ENCODE results near the gene TMEM221.
A peak's percentile ranks its signal among the peaks of the same experiment; 100 is the strongest.

TMEM221 gene

DNA sequence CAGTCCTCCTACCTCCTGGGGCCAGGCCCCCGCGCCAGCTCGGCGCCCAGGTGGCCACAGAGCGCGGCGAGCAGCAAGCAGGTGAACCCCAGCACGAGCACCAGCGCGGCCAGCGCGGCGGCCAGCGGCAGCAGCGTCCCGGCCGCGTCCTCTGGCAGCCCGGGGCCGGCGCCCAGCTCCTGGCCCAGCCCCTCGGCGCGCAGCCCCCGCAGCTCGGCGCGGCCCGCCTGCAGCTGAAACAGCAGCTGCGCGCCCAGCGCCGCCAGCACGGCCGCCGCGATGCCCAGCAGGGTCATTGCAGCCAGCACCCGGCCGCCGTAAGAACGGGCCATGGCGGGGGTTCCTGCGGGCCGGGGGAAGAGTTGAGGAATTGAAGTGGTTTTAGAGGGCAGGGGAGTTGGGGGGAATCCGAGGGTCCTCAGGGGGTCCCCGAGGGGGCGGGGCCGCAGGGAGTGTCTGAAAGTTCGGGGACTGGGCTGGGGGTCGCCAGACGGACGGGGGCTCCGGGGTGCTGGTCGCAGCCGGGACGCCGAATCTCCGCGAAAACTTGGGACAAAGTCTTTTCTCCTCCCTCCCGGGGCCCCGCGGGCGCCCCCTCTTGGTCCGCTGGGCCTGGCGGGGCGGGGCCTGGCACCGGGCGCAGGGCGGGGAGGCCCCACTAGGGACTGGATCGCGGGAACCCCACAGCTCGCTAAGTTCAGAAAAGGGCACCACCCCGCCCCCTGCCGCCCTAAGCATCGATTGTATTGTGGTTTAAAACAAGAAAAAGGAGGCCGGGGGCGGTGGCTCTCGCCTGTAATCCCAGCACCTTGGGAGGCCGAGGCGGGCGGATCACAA is at the start of gene TMEM221:
TMEM221 (minus strand) TSS at position 538 of the 837 bp plus-strand sequence; CDS start at position 332, 206 bp downstream.
- no peak within 1 kb of the TSS for H3K9ac ChIP-seq (ENCODE audit: low read depth in 1 of 2, low read length in 2 of 2)
- peak within 1 kb of the TSS in 1 of 2 donors; percentile 32 for H3K4me3 ChIP-seq (ENCODE audit: low read depth in 1 of 2, low read length in 2 of 2)
- H3K4me1 ChIP-seq (ENCODE audit: control insufficient read depth in 1 of 2, insufficient read depth in 2 of 2, low read length in 2 of 2) = no peaks in the 10 kb centered on the region
- no peaks in the 10 kb centered on the region for H3K36me3 ChIP-seq (ENCODE audit: control insufficient read depth in 1 of 2, insufficient read depth in 2 of 2, low read length in 2 of 2)
- peaks cover 9% of the 10 kb centered on the region in 2 donors for H3K27me3 ChIP-seq (ENCODE audit: control insufficient read depth in 1 of 2, insufficient read depth in 2 of 2, low read length in 2 of 2)
- no peaks in the 10 kb centered on the region for H3K9me3 ChIP-seq (ENCODE audit: control insufficient read depth in 1 of 2, low read length in 2 of 2)
- H3K27ac ChIP-seq (ENCODE audit: low read depth, low read length) = no peak within 1 kb of the TSS

GRCh38 chr19:17497149-17497798 is 48.8 kb upstream of the TMEM221 start:
- Histone ChIP-seq H3K9ac (ENCODE audit: low read depth in 1 of 2, low read length in 2 of 2) (peak overlapping the region in 1 of 2 donors; percentile 6), H3K4me3 (ENCODE audit: low read depth in 1 of 2, low read length in 2 of 2) (peak overlapping the region; percentile 47 to 53), H3K4me1 (ENCODE audit: control insufficient read depth in 1 of 2, insufficient read depth in 2 of 2, low read length in 2 of 2) (peaks cover 0 to 14% of the 10 kb centered on the region in 2 donors), H3K27me3 (ENCODE audit: control insufficient read depth in 1 of 2, insufficient read depth in 2 of 2, low read length in 2 of 2) (no peaks in the 10 kb centered on the region), H3K9me3 (ENCODE audit: control insufficient read depth in 1 of 2, low read length in 2 of 2) (no peaks in the 10 kb centered on the region), H3K36me3 (ENCODE audit: control insufficient read depth in 1 of 2, insufficient read depth in 2 of 2, low read length in 2 of 2) (peaks cover 4 to 7% of the 10 kb centered on the region in 2 donors), H3K27ac (ENCODE audit: low read depth, low read length) (no peak overlapping the region)

DNA sequence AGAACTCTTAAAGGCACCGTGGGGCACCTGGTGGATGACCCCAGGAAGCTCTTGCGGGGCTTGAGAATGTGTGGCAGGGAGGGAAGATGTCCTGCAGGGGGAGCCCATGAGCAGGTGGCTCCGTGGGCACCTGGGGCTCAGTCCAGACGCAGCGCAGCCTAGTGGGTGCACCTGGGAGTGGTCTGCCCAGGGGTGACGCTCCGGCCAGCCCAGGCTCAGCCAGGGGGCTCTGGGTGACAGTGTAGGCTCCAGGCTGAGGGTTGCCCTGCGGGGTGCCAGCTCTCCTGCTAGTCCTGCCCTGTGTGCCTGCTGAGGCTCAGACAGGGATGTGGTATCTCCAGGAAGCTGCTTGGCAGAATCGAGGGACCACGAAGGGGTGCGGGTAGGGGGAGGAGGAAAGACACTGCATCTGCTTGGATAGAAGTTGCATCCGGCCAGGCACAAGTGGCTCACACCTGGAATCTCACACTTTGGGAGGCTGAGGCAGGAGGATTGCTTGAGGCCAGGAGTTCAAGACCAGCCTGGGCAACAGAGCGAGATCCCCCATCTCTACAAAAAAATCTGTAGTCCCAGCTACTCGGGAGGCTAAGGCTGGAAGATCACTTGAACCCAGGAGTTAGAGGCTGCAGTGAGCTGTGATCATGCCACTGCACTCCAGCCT is 48.0 kb upstream of the TMEM221 start:
- Histone ChIP-seq H3K9ac (ENCODE audit: low read depth in 1 of 2, low read length in 2 of 2) (peak overlapping the region in 1 of 2 donors; percentile 32), H3K27me3 (ENCODE audit: control insufficient read depth in 1 of 2, insufficient read depth in 2 of 2, low read length in 2 of 2) (no peaks in the 10 kb centered on the region), H3K27ac (ENCODE audit: low read depth, low read length) (no peak overlapping the region), H3K4me1 (ENCODE audit: control insufficient read depth in 1 of 2, insufficient read depth in 2 of 2, low read length in 2 of 2) (peaks cover 0 to 14% of the 10 kb centered on the region in 2 donors), H3K4me3 (ENCODE audit: low read depth in 1 of 2, low read length in 2 of 2) (no peak overlapping the region), H3K9me3 (ENCODE audit: control insufficient read depth in 1 of 2, low read length in 2 of 2) (no peaks in the 10 kb centered on the region), H3K36me3 (ENCODE audit: control insufficient read depth in 1 of 2, insufficient read depth in 2 of 2, low read length in 2 of 2) (peaks cover 4 to 7% of the 10 kb centered on the region in 2 donors)

DNA sequence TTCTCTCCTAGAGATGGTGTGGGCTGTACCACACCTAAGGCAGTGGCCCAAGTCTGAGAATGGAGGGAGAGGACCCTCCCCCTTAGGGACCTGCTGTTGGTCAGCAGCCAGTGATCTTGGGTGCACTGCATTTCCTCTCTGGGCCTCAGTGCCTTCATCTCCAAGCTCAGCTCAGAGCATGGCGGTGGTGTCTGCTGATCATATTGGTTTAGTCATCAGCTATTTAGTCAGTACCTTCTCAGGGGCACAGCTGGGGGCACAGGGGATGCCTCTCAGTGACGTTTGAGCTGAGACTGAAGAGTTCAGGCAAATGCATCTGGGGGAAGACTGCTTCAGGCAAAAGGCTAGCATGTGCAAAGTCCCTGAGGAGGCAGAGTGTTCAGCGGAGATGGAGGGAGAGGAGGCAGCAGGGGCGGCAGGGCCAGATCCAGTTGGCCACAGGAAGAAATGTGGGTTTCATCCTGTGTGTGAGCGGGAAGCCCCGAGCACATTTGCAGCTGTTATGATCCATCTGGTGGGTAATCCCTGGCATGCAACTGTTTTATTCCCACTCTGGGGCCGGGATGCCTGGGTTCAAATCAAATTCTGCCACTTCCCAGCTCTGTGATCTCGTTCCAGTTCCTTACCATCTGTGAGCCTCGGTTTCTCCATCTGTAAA is 47.3 kb upstream of the TMEM221 start:
- Histone ChIP-seq H3K9ac (ENCODE audit: low read depth in 1 of 2, low read length in 2 of 2) (no peak overlapping the region), H3K9me3 (ENCODE audit: control insufficient read depth in 1 of 2, low read length in 2 of 2) (no peaks in the 10 kb centered on the region)

GRCh38 chr19:17491287-17491686 is 42.8 kb upstream of the TMEM221 start:
- no peak overlapping the region for H3K4me3 ChIP-seq (ENCODE audit: low read depth in 1 of 2, low read length in 2 of 2)
- peaks cover 8 to 21% of the 10 kb centered on the region in 2 donors for H3K4me1 ChIP-seq (ENCODE audit: control insufficient read depth in 1 of 2, insufficient read depth in 2 of 2, low read length in 2 of 2)
- H3K27me3 ChIP-seq (ENCODE audit: control insufficient read depth in 1 of 2, insufficient read depth in 2 of 2, low read length in 2 of 2) = no peaks in the 10 kb centered on the region
- no peak overlapping the region for H3K9ac ChIP-seq (ENCODE audit: low read depth in 1 of 2, low read length in 2 of 2)
- no peaks in the 10 kb centered on the region for H3K9me3 ChIP-seq (ENCODE audit: control insufficient read depth in 1 of 2, low read length in 2 of 2)
- H3K27ac ChIP-seq (ENCODE audit: low read depth, low read length) = no peak overlapping the region
- no peaks in the 10 kb centered on the region for H3K36me3 ChIP-seq (ENCODE audit: control insufficient read depth in 1 of 2, insufficient read depth in 2 of 2, low read length in 2 of 2)

More for the DNA sequence above, 47.3 kb upstream of the TMEM221 start:
- H3K4me3 ChIP-seq (ENCODE audit: low read depth in 1 of 2, low read length in 2 of 2) = no peak overlapping the region
- no peak overlapping the region for H3K27ac ChIP-seq (ENCODE audit: low read depth, low read length)
- H3K27me3 ChIP-seq (ENCODE audit: control insufficient read depth in 1 of 2, insufficient read depth in 2 of 2, low read length in 2 of 2) = no peaks in the 10 kb centered on the region
- H3K36me3 ChIP-seq (ENCODE audit: control insufficient read depth in 1 of 2, insufficient read depth in 2 of 2, low read length in 2 of 2) = peaks cover 2 to 5% of the 10 kb centered on the region in 2 donors
- peaks cover 0 to 14% of the 10 kb centered on the region in 2 donors for H3K4me1 ChIP-seq (ENCODE audit: control insufficient read depth in 1 of 2, insufficient read depth in 2 of 2, low read length in 2 of 2)

DNA sequence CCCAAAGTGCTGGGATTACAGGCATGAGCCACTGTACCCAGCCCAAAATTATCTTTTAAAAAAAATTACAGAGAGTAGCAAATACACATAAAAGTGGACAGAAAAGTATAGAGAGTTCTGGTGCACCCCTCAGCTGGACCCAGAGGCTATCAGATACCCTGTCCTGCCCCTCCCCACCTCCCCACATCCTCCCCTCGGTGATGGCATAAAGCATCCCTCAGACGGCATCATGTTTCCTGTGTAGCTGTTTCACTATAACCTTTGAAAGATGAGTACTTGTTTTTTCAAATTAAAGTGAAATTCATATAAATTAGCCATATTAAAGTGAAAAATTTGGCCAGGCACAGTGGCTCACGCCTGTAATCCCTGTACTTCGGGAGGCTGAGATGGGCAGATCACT is 41.9 kb upstream of the TMEM221 start:
- H3K27ac ChIP-seq (ENCODE audit: low read depth, low read length) = no peak overlapping the region
- H3K4me1 ChIP-seq (ENCODE audit: control insufficient read depth in 1 of 2, insufficient read depth in 2 of 2, low read length in 2 of 2) = peaks cover 8 to 21% of the 10 kb centered on the region in 2 donors
- no peak overlapping the region for H3K9ac ChIP-seq (ENCODE audit: low read depth in 1 of 2, low read length in 2 of 2)
- no peaks in the 10 kb centered on the region for H3K27me3 ChIP-seq (ENCODE audit: control insufficient read depth in 1 of 2, insufficient read depth in 2 of 2, low read length in 2 of 2)
- H3K36me3 ChIP-seq (ENCODE audit: control insufficient read depth in 1 of 2, insufficient read depth in 2 of 2, low read length in 2 of 2) = no peaks in the 10 kb centered on the region
- H3K9me3 ChIP-seq (ENCODE audit: control insufficient read depth in 1 of 2, low read length in 2 of 2) = no peaks in the 10 kb centered on the region
- H3K4me3 ChIP-seq (ENCODE audit: low read depth in 1 of 2, low read length in 2 of 2) = no peak overlapping the region

GRCh38 chr19:17489392-17490030 is 41.0 kb upstream of the TMEM221 start:
- no peak overlapping the region for H3K9ac ChIP-seq (ENCODE audit: low read depth in 1 of 2, low read length in 2 of 2)
- H3K27ac ChIP-seq (ENCODE audit: low read depth, low read length) = no peak overlapping the region

DNA sequence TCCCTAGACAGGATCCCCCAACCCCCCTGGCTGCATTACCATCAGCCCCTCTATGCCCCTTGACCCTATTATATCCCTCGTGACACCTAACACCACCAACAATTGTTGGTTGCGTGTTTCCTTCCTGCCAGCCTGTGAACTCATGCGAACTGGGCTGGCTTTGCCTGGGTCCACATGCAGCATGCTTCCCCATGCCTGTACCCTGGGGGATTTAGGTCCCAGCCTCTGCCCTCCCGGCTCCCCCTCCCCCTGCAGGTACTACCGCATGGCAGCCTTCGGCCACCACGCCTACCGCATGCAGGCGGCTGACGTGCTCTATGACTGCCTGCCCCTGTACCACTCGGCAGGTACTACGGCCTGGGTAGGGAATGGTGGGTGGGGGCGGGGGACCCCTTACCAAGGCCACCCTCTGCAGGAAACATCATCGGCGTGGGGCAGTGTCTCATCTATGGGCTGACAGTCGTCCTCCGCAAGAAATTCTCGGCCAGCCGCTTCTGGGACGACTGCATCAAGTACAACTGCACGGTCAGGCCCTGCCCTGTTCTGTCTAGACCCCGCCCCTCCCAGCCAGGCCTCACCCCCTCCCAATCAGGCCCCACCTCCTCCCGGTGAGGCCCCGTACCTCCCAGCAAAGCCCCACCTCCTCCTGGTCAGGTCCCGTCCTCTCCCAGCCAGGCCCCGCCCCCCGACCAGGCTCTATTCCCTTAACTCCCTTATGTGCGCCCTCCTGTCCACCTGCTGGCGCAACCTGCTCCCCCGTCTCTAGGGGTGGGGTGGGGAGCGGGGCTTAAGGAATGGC is 40.3 kb upstream of the TMEM221 start:
- peak overlapping the region; percentile 31 to 57 for H3K9ac ChIP-seq (ENCODE audit: low read depth in 1 of 2, low read length in 2 of 2)
- no peaks in the 10 kb centered on the region for H3K9me3 ChIP-seq (ENCODE audit: control insufficient read depth in 1 of 2, low read length in 2 of 2)
- peaks cover 8 to 21% of the 10 kb centered on the region in 2 donors for H3K4me1 ChIP-seq (ENCODE audit: control insufficient read depth in 1 of 2, insufficient read depth in 2 of 2, low read length in 2 of 2)
- H3K4me3 ChIP-seq (ENCODE audit: low read depth in 1 of 2, low read length in 2 of 2) = peak overlapping the region; percentile 57 to 72
- H3K27me3 ChIP-seq (ENCODE audit: control insufficient read depth in 1 of 2, insufficient read depth in 2 of 2, low read length in 2 of 2) = no peaks in the 10 kb centered on the region
- no peaks in the 10 kb centered on the region for H3K36me3 ChIP-seq (ENCODE audit: control insufficient read depth in 1 of 2, insufficient read depth in 2 of 2, low read length in 2 of 2)
- H3K27ac ChIP-seq (ENCODE audit: low read depth, low read length) = no peak overlapping the region

More at GRCh38 chr19:17489392-17490030, 41.0 kb upstream of the TMEM221 start:
- Histone ChIP-seq H3K4me3 (ENCODE audit: low read depth in 1 of 2, low read length in 2 of 2) (peak overlapping the region in 1 of 2 donors; percentile 10), H3K9me3 (ENCODE audit: control insufficient read depth in 1 of 2, low read length in 2 of 2) (no peaks in the 10 kb centered on the region), H3K36me3 (ENCODE audit: control insufficient read depth in 1 of 2, insufficient read depth in 2 of 2, low read length in 2 of 2) (no peaks in the 10 kb centered on the region), H3K4me1 (ENCODE audit: control insufficient read depth in 1 of 2, insufficient read depth in 2 of 2, low read length in 2 of 2) (peaks cover 8 to 21% of the 10 kb centered on the region in 2 donors), H3K27me3 (ENCODE audit: control insufficient read depth in 1 of 2, insufficient read depth in 2 of 2, low read length in 2 of 2) (no peaks in the 10 kb centered on the region)

All from duodenal mucosa (tissue), 2 donors.